HT1080 (cell line): Measurements from ENCODE around the gene B4GALT7. TPM values are rescaled to one million over a fixed set of nuclear protein-coding genes. Genes with fewer than 3 reads are reported as not detected.

Source experiments
- DNase-seq: peaks from one replicate; pipeline ENCODE4 v3.0.0-alpha.2; 2015; ENCODE audit warnings: low read depth
- total RNA-seq: library from RNA; depleted of rRNA; stranded (reverse); fragments of >200 nt; shearing (Covaris generic); gene quantifications from 2 replicates; pipeline ENCODE4 v1.2.3, GENCODE V29; 2014

The B4GALT7 gene
- total RNA-seq, 1 experiment from 2014 or later: 47.7 TPM

DNA sequence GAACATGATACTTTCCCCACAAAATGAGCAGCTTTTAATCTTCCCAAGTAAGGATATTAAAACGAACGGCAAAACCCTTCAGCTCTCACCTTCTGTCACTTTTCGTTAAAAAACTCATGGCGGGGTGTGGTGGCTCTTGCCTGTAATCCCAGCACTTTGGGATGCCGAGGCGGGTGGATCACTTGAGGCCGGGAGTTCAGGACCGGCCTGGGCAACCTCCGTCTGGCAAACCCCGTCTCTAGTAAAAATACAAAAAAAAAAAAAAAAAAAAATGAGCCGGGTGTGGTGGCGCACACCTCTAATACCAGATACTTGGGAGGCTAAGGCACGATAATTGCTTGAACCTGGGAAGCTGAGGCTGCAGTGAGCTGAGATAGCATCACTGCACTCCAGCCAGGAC is 7.0 kb upstream of the B4GALT7 start:
- DNase-seq: no peak

DNA sequence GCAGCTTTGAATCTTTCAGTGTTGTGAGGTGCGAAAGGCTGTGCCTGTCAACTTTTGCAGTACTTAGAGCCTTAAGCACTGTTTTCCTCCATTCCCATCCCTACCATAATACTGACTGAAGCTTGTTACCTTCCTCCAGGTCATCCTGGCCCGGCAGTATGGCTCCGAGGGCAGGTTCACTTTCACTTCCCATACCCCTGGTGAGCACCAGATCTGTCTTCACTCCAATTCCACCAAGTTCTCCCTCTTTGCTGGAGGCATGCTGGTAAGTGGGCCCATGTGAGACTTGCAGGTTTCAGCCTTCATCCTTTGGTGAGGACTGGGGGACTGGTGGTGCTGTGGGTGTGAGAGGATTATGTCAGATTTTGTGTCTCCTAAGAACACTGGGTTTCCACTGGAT is 6.4 kb upstream of the B4GALT7 start:
- no peak for DNase-seq

- DNase-seq: no peak
Measured at GRCh38 chr5:177594071-177594470, 5.9 kb upstream of the B4GALT7 start.

GRCh38 chr5:177595026-177595585 is 4.8 kb upstream of the B4GALT7 start:
- no peak for DNase-seq

DNA sequence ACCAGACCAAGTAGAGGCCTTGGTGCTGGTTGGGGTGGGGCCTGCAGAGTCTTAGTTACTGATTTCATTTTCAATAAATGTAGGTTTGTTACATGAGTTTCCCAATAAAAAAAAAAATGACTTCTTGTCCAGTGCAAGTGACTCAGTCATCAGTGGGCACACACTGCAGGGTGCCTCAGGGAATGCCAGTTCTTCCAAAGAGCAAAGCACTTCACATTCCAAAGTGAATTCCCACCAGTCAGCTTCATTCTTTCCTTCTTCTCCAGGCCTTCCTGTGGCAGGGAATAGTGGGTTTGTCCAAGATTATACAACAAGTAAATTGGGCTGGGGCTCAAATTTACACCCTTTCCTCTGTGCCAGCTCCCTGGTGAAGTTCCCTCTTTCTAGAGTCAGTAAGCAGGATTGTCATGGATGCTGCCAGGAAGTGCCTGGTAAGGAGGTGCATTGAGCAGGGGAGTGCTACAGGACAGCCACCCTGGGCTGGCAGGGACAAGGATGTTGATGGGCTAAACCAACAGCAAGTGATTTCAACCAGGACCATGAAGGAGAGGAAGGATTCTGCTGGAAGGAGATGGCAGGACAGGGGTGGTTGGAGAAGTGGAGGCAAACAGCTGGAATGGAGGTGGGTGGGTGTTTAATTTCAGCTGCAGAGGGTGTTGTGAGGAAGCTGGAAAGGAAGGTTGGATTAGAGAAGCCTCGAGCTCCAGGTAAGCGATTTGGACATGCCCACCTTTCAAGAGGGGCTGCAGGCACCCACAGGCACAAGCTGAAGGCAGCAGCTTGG is 3.7 kb upstream of the B4GALT7 start:
- no peak for DNase-seq

DNA sequence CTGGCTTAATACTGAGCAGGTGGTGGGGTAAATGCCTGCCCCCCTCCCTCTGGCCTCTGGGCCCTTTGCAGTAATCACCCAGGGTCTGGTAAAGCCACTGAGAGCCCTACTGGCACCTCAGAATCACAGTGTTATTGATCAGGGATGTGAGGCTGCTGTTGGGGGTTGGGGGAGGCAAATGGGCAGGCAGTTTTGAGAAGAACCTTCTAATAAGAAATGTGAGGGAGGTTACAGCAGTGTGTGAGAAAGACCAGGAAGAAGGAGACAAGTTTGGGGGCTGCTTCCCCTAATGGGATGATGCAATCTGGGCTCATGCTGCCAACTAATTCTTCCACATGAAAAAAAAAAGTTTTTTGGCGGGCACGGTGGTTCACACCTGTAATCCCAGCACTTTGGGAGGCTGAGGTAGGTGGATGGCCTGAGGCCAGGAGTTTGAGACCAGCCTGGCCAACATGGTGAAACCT is 3.1 kb upstream of the B4GALT7 start:
- no peak for DNase-seq

DNA sequence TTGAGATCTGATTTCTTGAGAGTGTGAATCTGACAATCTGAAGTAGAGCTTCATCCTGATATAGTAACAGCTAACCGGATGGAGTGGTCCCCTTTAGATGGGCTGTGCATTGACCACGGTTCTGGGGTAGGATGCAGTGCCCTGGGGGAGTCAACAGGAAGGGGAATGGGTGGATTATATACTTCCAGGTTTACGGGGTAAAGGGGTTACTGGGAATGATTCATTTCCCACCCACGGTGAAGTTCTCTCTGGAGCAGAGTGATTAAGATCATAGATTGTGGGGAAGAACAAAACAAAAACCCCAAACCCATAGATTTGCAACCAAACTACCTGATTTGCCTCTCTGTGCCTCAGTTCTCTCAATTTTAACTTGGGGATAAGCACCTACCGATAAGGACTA is 1.5 kb upstream of the B4GALT7 start:
- no peak for DNase-seq

GRCh38 chr5:177600508-177601018 is 631 bp downstream of the B4GALT7 start:
- DNase-seq: no peak

- DNase-seq: no peak
Measured at GRCh38 chr5:177601126-177601525, 1.2 kb downstream of the B4GALT7 start.

DNA sequence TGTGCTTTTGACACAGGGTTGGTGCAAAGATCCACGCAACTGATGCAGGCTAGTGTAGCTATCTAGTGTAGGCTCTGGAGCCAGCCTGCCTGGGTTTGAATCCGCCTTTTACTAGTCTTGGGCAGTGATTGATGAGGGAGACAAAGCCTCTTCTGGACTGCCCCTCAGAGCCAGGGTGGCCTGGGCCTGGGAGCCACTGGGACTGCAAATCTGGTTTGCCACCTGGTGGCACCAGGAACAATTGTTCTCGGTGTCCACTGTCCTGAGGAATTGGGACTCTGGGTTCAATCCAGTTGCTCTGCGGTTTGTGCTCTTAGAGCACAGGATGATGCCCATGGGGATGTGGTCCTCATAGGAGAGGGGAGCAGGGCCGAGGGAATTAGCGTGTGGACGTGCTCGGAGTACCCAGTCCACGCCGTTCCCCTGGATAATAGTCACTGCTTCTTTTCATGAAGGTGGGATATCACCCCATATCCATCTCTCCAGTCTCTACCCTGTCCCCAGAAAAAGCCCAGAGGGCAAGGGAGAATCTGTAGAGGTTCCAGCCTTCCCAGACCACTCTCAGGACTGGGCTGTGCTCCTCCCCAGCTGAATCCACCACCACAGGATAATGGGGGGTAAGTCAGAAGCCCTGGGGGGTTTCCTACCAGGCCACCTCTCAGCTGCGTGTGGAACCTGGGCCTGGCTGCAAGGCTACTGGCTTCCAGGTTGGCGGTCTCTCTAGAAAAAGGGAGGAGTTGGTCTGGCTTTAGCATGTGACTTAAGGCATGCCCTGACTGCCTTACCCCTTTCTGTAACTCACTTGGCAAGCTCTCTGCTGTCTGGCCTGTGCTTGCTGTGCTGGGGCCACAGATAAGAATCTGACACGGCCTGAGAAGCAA is 1.9 kb downstream of the B4GALT7 start:
- no peak for DNase-seq

DNA sequence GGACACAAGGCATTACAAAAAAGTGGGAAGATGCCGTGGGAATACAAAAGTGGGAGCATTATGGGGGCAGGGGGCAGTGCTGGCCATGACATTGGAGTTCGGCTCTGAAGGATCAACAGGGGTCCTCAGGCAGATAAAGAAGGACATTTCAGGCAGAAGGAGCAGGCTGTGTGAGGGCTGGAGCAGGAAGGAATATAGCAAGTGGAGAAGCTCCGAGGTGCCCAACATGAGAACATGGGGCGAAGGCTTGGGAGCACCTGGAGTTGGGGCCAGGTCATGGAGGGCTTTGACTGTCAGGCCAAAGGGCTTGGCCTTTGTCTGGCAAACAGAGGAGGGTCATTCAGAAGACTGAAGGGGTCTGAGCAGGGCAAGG is 2.5 kb downstream of the B4GALT7 start:
- no peak for DNase-seq

- DNase-seq: no peak
Measured at GRCh38 chr5:177603631-177604030, 3.7 kb downstream of the B4GALT7 start.

DNA sequence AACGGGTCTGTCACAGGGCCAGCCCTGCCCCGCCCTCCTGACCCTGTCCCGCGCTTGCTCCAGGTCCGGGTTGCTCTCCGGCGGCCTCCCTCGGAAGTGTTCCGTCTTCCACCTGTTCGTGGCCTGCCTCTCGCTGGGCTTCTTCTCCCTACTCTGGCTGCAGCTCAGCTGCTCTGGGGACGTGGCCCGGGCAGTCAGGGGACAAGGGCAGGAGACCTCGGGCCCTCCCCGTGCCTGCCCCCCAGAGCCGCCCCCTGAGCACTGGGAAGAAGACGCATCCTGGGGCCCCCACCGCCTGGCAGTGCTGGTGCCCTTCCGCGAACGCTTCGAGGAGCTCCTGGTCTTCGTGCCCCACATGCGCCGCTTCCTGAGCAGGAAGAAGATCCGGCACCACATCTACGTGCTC is 4.2 kb downstream of the B4GALT7 start:
- DNase-seq: no peak

- DNase-seq: no peak
Measured at GRCh38 chr5:177604656-177605055, 4.7 kb downstream of the B4GALT7 start.

DNA sequence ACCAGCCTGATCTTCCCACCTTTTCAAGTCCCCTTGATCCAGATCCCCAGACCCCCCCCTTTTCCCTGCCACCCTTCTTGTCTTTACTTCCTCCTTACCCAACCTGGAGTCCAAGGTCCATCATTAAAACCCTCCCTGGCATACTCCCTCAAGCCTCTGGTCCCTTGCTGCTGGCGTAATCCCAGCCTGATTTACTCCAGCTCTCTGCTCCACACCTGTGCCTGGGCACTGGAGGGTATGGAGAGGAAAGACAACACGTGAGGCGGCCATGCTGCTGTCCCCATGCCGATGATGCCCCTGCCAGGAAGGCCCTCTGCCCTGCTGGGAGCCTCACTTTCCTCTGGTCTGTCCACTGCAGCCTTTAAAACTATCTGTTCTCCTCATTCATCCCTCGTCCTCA is 5.1 kb downstream of the B4GALT7 start:
- no peak for DNase-seq

- no peak for DNase-seq
Measured at GRCh38 chr5:177605667-177606066, 5.7 kb downstream of the B4GALT7 start.

DNA sequence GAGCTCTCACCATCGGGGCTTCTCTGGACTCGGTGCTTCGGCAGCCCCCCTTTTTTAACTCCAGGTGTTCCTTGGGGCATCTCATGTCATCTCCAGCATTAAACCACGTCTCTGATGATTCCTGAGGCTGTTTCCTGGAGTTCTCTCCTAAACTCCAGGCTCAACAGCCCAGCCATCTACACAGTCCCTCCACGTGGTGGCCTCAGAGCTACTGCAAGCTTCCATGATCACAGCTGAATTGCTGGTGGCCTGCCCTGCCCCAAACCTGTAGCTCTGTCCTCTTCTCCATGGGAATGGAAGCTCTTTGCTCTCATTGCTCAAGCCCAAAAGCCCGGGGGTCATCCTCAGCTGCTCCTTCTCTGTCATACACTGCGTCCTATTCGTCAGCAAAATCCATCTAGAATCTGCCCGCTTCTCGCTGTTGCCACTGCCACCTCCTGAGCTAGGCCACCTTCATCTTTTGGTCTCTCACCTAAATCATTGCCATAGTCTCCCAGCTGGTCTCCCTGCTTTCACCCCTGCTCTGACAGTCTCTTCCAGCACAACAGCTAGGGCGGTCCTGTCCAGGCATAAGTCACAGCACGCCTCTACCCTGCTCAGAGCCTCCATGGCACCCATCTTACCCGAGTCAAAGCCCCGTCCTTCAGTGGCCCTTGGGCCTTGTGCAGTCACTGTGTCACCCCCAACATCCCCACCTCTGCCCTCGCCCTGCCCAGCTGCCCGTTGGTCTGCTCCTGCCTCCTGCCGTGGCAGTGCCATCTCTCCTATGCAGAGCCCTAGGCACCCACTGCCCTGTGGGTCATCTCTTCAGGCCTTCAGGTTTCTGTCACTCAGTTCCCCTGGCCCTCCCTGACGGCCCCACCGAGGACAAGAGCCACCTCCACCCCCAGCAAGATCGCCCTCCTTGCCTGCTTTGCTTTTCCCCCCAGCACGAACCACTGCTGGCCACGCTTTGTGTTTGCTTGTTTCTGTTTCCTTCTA is 6.4 kb downstream of the B4GALT7 start:
- DNase-seq: no peak

- DNase-seq: no peak
Measured at GRCh38 chr5:177607115-177607451, 7.2 kb downstream of the B4GALT7 start.

- peak; percentile 77 for DNase-seq
Measured at GRCh38 chr5:177607452-177608192, 7.7 kb downstream of the B4GALT7 start.
